NCI-H2227 (cell line): Measurements from ENCODE around the gene GOLPH3.

Experiments used
- DNase-seq: peaks from one replicate; lab custom pipeline; 2025; ENCODE audit not compliant: unreplicated experiment; lab: John Stamatoyannopoulos, UW

Gene GOLPH3

DNA sequence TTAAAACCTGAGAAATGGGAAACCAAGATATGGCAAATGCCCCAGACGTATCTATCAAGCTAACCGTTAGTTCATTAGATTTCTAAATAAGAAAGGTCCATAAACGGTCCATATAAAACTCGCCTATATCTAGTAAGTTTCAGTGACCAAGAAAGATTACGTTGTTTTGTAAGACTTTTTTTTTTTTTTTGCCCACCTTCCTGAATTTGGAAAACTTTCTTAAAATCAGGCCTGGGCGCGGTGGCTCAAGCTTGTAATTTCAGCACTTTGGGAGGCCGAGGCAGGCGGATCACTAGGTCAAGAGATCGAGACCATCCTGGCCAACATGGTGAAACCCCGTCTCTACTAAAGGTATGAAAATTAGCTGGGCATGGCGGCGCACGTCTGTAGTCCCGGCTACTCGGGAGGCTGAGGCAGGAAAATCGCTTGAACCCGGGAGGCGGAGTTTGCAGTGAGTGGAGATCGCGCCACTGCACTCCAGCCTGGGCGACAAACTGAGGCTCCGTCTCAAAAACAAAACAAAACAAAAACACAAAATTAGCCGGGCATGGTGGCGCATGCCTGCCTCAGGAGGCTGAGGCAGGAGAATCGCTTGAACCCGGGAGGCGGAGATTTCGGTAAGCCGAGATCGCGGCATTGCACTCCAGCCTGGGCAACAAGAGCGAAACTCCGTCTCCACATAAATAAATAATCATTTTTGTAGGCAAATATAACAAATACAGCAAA, 1.8 kb downstream of the GOLPH3 start:
- peak; percentile 33 for DNase-seq

DNA sequence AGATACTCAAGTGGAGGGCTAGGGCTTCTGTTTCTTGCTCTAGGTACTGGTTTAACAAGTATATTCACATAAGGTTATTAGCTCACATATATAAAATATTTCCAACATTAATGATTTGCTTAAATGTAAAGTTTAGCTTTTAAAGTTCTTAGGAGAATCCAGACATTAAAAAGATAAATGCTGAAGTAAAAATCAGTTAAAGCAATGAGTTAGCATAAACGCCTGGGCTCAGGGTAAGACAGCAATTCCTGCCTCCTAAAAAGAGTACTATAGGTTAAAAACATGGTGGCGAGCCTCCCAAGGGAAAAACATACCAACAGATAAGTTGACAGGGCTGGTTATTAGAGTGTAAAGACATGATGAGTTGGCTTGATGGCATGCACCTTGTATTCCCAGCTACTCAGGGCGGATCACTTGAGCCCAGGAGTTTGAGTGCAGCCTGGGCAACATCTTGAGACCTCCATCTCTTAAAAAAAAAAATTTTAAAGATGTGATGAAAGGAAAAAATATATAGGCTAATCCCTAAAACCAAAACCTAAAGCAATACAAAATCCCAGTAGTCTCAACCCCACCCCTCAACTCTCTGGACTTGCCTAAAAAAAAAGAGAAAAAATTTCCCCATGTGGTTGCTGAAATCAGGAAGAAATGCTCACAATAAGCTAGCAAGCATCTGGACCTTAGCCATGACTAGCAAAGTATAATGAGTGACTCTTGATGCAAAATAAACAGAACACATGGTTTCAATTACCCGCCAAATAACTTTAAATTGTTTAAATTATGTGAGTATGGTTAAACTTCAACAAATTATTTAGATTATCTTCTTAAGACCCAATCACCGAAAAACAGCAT, 3.6 kb downstream of the GOLPH3 start:
- DNase-seq = no peak

DNA sequence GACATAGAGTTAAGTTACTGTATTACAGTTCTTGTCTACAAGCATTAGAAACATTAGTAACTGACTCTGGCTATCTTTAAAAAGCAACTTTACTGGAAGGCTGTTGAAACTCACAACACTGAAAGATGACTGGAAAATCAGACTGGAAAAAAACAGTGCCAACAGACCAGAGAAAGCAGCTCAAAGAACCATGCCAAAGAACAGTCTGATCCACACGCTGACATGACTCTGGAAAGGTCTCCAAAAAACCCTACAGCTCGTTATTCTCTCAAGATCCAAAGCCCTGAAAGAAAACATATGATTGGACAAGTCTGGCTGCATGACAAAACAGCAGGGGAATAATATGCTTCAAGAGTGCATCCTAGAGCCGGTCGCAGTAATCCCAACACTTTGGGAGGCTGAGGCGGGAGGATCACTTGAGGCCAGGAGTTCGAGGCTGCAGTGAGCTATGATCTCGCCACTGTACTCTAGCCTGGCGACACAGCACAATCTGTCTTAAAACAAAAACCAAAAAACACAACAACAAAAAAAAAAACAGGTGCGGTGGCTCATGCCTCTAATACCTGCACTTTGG, 5.6 kb downstream of the GOLPH3 start:
- DNase-seq = no peak

DNA sequence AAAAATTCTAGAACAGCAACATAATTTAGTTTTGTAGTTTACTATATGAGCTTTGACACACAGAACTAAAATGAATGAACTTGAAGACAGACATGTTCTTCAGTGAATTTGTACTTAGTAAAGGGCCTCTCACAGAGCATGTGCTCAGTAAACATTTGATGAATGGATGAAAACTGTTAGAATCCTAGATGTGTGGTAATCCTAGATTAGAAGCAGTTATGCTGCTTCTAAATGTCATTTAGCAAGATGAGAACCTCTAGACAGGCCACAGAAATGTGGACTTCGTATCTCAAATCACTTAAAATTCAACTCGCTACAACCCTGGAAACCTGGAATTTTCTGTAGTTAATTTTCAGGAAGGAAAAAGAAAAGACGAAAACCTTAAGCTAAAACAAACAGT, 8.5 kb downstream of the GOLPH3 start:
- DNase-seq = no peak

DNA sequence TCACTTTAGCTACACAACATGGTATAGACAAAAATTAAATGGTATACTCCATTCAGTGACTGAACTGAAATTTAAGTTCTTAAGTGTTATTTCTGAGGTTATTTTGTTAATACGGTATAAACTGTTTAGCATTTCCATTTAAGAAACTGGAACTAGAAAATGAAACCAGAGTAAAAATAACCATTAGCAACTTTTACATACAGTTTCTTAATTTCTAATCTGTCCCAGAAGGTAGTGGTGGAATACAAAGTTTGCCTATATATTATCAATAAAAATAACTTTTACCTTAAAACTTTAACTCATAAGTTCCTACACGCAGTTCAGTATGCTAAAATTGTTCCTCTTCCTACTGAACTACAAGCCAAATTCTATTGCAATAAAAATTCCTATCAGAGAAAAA, 10.3 kb downstream of the GOLPH3 start:
- no peak for DNase-seq

DNA sequence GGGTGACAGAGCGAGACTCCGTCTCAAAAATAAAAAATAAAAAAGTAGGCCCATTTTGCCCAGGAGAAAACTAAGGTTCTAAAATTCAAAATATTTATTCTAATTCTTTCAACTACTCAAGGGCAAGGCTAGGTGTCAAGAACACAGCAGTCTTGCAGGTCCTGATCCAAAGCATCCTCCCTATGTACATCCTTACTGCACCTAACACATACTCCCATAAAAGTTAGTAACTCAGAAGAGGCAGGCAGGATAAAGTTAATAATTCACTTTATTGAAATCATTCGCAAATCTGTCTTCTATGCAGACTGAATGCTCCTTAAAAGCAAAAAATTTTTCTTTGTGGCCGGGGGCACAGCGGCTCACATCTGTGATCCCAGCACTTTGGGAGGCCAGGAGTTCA, 11.1 kb downstream of the GOLPH3 start:
- no peak for DNase-seq

DNA sequence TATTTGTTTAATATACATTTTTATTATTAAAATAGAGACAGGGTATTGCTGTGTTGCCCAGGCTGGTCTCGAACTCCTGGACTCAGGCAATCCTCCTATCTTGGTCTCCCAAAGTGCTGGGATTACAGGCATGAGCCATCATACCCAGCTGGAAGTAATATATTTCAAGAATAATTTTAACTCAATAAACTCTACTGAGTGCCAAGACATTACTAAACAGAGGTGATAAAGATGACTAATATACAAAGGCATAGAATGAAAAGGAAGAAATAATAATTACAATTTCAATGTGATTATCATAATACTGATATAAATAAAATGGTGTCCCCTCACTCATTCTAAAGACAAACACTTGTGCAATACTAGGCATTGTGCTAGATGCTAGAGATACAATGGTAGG, 13.9 kb downstream of the GOLPH3 start:
- no peak for DNase-seq

DNA sequence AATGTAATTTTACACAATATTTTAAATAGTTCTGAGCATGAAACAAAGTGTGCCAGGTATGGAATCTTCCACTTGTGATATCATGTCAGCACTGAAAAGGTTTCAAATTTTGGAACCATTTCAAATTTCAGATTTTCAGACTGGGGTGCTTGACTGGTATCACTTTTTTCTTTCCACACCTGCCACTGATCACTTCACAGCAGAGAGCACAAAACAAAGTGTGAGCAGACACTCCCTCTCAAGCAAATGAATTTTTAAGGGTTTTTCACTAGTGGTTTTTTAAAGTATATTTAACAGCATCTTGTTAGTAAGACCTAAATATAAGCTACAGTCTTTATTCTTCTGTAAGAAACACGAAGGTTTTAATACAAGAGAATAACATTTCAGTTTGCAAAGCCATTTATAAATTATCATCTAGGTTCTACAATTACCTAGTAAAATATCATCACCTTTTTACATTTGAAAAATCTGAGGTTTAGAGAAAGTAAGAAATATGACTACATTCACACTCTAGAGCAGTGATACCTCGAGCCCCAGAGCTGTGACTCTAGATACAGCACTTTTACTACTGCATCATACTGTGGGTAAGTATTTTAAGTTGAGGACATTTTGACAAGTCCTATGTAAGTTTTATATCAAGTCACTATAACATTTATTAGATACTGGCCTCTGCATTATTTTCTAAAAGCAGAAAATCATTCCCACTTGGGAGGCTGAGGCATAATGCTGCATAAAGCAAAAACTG, 14.6 kb downstream of the GOLPH3 start:
- no peak for DNase-seq

DNA sequence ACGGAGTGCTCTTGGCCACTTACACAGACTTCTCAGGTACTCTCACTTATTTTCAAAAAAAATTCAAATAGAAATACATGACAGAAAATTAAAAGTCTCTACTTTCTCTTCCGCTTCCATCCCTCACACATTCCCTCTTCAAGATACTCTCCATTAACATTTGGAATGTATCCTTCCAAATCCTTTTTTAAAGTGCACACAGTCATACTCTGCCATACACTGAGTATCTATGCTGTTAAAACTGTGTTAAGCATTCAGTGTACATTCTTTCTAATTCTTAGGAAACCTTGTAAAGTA, 15.5 kb downstream of the GOLPH3 start:
- DNase-seq = no peak

DNA sequence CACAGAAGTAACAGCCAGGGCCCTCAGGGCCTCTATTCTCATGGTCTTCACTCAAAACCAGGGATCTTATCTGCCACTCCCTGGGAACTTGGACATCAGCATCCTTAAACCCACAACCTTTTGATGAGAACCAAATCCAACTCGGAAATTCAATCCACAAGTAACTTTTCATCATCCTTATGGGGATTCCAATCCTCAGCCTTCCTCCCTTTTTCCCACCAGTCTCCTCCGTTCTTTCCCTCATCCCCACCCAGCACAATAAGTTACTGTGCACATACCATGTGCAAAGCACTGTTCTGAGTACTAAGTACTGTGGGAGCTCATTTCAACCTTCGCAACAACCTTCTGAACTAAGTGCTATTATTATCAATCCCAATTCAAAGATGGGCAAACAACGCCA, 17.0 kb downstream of the GOLPH3 start:
- DNase-seq = no peak

DNA sequence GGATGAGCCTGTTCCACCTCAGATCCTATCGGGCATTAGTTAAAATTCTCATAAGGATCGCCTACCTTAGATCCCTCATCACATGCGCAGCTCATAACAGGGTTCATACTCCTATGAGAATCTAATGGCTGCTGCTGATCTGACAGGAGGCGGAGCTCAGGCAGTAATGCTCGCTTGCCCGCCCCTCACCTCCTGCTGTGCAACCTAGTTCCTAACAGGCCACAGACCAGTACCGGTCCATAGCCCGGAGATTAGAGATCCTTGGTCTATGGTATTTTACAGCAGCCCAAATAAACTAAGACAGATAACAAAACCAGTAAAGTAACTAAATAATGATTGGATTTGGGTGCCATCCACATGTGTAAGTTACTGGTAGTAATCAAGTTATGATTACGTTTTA, 17.5 kb downstream of the GOLPH3 start:
- no peak for DNase-seq

DNA sequence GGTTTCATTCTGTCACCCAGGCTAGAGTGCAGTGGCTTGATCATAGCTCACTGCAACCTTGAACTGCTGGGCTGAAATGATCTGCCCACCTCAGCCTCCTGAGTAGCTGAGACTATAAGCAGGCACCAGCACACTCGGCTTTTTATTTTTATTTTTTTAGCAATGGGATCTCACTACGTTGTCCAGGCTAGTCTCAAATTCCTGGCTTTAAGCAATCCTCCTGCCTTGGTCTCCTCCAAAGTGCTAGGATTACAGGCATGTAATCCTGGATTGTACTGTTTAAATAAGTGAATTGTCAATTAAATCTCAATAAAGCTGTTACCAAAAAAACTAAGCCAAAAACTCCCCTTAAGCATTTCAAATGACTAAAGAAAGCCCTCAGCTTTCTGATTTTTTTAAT, 18.9 kb downstream of the GOLPH3 start:
- DNase-seq = no peak

DNA sequence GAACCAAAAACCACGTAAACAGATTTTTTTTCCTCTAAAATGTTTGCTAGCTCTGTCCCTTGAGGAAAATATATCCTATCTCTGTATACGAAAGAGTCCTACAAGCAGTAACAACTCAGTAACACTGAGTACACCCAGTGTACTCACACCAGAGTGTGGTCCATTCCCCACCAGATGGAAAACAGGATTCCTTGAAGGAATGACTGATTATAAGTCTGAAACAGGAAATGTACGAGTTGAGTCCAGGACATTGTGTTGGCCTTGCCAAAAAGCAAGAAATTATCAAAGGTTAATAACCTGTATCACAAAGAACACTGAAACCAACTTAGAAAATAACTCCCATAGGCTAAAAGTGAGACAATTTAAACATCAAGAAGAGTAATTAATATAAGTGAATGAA, 20.4 kb downstream of the GOLPH3 start:
- no peak for DNase-seq

DNA sequence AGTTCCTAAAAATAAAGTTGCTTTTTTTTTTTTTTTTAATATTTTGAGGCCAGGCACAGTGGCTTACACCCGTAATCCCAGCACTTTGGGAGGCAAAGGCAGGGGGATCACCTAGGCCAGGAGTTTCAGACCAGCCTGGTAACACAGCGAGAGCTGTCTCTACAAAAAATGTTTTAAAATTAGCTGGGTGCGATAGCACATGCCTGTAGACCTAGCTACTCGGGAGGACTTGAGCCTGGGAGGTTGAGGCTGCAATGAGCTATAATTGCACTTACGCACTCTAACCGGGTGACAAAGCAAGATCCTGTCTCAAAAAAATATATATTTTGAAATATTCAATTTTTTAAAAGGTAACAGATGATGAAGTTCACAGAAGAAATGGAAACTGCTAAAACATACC, 22.9 kb downstream of the GOLPH3 start:
- no peak for DNase-seq

DNA sequence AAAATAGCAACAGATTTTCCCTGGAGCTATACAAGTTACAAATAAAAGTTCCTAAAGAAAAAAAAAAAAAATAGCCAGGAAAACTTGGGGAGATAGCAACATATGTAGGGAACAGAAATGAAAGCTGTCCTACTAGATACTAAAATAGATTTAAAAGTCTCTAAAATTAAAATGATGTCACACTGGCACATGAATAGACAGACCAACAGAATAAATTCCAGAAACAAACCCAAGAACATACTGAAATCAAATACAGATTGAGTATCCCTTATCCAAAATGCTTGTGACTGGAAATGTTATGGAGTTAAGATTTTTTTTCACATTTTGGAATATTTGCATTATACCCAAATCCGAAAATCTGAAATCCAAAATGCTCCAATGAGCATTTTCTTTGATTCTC, 23.8 kb downstream of the GOLPH3 start:
- no peak for DNase-seq

DNA sequence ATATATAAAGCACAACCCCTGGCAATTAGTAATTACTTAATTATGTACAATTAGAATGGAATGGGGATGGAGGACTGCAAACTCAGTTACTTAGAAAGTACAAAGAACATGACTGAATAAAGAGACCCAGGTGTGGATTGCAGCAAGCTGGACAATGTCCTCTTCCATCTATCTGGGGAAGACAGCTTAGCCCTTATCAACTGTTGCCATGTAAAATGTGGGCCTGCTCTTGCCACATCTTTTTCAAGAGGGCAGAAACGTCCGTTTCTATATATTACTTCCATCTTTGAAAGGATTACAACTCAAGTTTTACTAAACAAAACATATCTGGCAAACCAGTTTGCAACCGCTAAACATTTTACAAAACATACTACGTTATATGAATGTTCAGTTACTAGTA, 26.2 kb downstream of the GOLPH3 start:
- no peak for DNase-seq

DNA sequence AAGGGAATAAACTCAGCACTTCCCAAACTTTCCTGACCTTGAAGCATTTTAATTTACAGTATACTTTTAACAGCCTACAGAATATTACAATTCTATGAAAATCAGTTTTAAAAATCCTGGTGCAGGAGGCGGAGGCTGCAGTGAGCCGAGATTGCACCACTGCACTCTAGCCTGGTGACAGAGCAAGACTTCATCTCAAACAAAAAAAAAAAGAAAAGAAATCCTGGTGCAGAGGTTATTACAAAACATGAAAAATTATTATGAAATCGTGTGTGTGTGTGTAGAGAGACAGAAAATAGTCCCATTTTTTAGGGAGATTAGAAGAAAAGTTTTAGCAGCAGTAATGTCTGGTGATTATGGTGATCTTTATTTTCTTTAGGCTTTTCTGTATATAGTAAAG, 26.9 kb downstream of the GOLPH3 start:
- DNase-seq = no peak

DNA sequence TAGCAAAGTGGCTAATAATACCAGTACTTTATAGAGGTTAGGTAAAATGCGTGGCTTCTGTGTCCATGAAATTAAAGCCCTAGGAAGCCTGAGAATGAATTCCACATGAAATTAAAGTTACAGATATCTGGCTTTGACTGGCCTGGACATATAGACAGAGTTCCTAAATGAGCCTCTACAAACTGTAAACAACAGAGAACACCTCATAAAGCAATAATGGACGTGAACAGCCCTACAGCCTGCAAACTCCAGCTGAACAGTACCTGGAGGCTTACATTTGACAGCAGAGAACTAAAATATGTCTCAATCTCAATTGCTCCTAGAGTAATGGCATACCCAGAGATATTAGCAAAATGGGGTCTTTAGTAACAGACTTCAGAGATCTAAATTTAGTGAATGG, 28.7 kb downstream of the GOLPH3 start:
- no peak for DNase-seq

DNA sequence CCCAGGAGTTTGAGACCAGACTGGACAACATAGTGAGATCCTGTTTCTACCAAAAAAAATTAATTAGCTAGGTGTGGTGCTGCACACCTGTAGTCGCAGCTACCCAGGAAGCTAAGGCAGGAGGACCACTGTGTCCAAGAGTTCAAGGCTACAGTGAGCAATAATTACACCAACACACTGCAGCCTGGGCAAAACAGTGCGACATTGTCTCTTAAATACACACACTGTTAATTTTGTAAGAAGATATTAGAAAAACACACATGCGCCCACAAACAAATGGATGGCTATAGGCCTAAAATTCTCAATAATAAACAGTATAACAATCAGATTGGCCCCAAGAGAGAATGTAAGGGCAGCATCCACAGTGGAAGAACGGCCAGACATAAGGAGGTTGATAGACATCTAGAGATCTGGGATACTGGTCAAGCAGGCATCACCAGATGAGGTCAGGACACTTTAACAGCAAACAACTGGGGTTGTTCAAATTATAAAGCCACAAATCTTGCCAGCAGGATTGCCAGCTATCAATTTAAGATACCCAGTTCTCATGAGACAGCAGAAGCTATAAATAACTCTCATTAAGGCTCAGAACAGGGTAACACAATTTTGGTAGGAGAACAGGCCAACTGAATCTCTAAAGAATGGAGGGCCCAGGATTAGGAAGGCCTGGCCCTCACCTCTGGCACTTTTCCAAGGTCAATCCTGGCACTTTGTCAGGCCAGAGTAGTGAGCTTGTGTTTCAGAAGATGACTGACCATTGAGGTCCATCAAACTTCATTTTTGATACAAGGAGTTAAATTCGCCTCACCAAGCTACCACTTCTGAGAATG, 29.5 kb downstream of the GOLPH3 start:
- DNase-seq = no peak

DNA sequence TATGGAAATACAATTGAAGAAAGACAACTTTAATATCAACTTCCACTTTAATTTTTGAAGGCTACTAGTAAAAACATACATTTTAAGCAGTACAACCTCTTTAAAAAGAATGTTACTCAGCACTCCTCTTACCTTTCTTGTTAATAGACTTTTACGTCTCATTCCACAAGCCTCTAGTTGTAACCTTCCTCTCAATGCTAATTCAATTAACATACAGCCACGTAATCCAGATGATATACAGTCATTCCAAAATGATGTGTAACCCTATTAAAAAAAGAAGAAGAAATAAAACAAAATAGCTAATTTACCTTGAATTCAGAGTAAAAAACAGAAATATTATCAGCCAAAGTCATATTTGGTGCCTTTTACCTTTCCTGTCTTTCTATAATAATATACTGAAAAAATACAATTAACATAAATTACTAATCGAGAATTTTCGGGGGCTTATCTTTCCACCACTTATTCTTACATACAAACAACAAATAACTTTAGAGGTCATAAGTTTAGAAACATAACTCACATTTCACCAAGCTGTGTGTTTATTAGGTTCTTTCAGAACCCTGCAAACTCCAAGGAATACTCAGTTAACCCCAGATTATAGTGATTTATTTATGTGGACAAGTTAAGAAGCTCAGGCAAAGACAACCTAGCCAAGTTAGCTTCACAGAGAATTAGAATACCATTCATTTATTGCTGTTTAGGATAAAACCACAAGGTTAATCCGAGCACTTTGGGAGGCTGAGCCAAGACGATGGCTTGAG, 30.3 kb downstream of the GOLPH3 start:
- no peak for DNase-seq
